HL-60 (cell line): ENCODE results near the gene CD300LB.

Experiments
- CTCF ChIP-seq: IDR thresholded peaks from one replicate; pipeline ENCODE4 v1.5.1; 2011; ENCODE audit warnings: low read length, control low read depth, inconsistent platforms; ENCODE audit not compliant: insufficient read depth
- POLR2AphosphoS5 ChIP-seq: IDR thresholded peaks from 2 replicates; pipeline ENCODE4 v1.6.1; 2012; ENCODE audit warnings: low read depth
- SPI1 ChIP-seq: IDR thresholded peaks from 2 replicates; pipeline ENCODE4 v1.6.1; 2012; ENCODE audit warnings: low read depth, mild to moderate bottlenecking, borderline replicate concordance

DNA sequence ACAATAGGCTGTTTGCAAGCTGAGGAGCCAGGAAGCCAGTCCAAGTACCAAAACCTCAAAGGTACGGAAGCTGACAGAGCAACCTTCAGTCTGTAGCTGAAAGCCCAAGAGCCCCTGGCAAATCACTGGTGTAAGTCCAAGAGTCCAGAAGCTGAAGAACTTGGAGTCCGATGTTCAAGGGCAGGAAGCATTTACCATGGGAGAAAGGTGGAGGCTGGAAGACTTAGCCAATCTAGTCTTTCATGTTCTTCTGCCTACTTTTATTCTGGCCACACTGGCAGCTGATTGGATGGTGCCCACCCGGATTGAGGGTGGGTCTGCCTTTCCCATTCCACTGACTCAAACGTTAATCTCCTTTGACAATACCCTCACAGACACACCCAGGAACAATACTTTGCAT is 15.3 kb downstream of the CD300LB start:
- no peak for TF ChIP-seq POLR2AphosphoS5
- TF ChIP-seq CTCF, result no peak
- TF ChIP-seq SPI1, result no peak
